Uterus (tissue), 2 donors: ENCODE measurements around the gene SH3GL3.

Source experiments
- POLR2A ChIP-seq, 2 donors: fragments of 450-650 bp; IDR thresholded peaks; one replicate each; pipeline ENCODE4 v1.6.1; 2016; ENCODE audit warnings: antibody characterized with exemption in 2 of 2, mild to moderate bottlenecking in 1 of 2, moderate library complexity in 1 of 2
- TF ChIP-seq, protein P1 (sequence below), 4 experiments: fragments of 200-600 bp in 2 of 4; fragments of 450-650 bp in 2 of 4; sonication (generic) in 2 of 4; IDR thresholded peaks; one replicate each; pipeline ENCODE4 v1.5.1; 2016 to 2019; ENCODE audit warnings: antibody characterized with exemption in 4 of 4, mild to moderate bottlenecking in 2 of 4, moderate library complexity in 1 of 4

GRCh38 chr15:83484636-83485035, 37.5 kb downstream of the SH3GL3 start:
- TF ChIP-seq, protein P1, sequence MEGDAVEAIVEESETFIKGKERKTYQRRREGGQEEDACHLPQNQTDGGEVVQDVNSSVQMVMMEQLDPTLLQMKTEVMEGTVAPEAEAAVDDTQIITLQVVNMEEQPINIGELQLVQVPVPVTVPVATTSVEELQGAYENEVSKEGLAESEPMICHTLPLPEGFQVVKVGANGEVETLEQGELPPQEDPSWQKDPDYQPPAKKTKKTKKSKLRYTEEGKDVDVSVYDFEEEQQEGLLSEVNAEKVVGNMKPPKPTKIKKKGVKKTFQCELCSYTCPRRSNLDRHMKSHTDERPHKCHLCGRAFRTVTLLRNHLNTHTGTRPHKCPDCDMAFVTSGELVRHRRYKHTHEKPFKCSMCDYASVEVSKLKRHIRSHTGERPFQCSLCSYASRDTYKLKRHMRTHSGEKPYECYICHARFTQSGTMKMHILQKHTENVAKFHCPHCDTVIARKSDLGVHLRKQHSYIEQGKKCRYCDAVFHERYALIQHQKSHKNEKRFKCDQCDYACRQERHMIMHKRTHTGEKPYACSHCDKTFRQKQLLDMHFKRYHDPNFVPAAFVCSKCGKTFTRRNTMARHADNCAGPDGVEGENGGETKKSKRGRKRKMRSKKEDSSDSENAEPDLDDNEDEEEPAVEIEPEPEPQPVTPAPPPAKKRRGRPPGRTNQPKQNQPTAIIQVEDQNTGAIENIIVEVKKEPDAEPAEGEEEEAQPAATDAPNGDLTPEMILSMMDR (IDR thresholded peaks at IDR 0.05): no peak
- TF ChIP-seq POLR2A (IDR thresholded peaks at IDR 0.05): no peak
